ENCODE results near the gene CFAP20DC. TPM values are rescaled to one million over a fixed set of nuclear protein-coding genes. Genes with fewer than 3 reads are reported as not detected.
"Not testable (repeated sequence)": the region's sequence is repeated elsewhere in the genome, so short reads cannot be mapped to it uniquely, and the experiment has no call there.

The CFAP20DC gene
- total RNA-seq, 1 donor from 2014 or later = 5.1 TPM

GRCh38 chr3:58711871-58712270 is 338.0 kb downstream of the CFAP20DC start:
- DNase-seq (ENCODE audit: low read depth) = no peak
- no peak overlapping the region for H3K4me3 ChIP-seq (ENCODE audit: low read depth, low read length)
- no peak for TF ChIP-seq CTCF (conservative IDR thresholded peaks at IDR 0.05; ENCODE audit: low read depth, low read length)

- DNase-seq (ENCODE audit: low read depth); H3K4me3 ChIP-seq (ENCODE audit: low read depth, low read length): not testable (repeated sequence)
Measured at GRCh38 chr3:58708983-58709382, 340.8 kb downstream of the CFAP20DC start.

GRCh38 chr3:58708116-58708791 is 341.6 kb downstream of the CFAP20DC start:
- DNase-seq (ENCODE audit: low read depth) = no peak
- no peak overlapping the region for H3K4me3 ChIP-seq (ENCODE audit: low read depth, low read length)
- no peak for TF ChIP-seq CTCF (conservative IDR thresholded peaks at IDR 0.05; ENCODE audit: low read depth, low read length)

- no peak for TF ChIP-seq CTCF (conservative IDR thresholded peaks at IDR 0.05; ENCODE audit: low read depth, low read length)
- no peak overlapping the region for H3K4me3 ChIP-seq (ENCODE audit: low read depth, low read length)
- no peak for DNase-seq (ENCODE audit: low read depth)
Measured at GRCh38 chr3:58707390-58707930, 342.4 kb downstream of the CFAP20DC start.

- no peak overlapping the region for H3K4me3 ChIP-seq (ENCODE audit: low read depth, low read length)
- no peak for DNase-seq (ENCODE audit: low read depth)
- TF ChIP-seq CTCF (conservative IDR thresholded peaks at IDR 0.05; ENCODE audit: low read depth, low read length) = no peak
Measured at GRCh38 chr3:58706395-58707167, 343.2 kb downstream of the CFAP20DC start.

- no peak overlapping the region for H3K4me3 ChIP-seq (ENCODE audit: low read depth, low read length)
- no peak for DNase-seq (ENCODE audit: low read depth)
- TF ChIP-seq CTCF (conservative IDR thresholded peaks at IDR 0.05; ENCODE audit: low read depth, low read length) = no peak
Measured at GRCh38 chr3:58704745-58705144, 345.1 kb downstream of the CFAP20DC start.

- not testable (repeated sequence) for H3K4me3 ChIP-seq (ENCODE audit: low read depth, low read length); DNase-seq (ENCODE audit: low read depth)
Measured at GRCh38 chr3:58704304-58704703, 345.5 kb downstream of the CFAP20DC start.

GRCh38 chr3:58698246-58698645 is 351.6 kb downstream of the CFAP20DC start:
- no peak for DNase-seq (ENCODE audit: low read depth)
- H3K4me3 ChIP-seq (ENCODE audit: low read depth, low read length) = no peak overlapping the region
- no peak for TF ChIP-seq CTCF (conservative IDR thresholded peaks at IDR 0.05; ENCODE audit: low read depth, low read length)

Data from epithelial cell of proximal tubule (primary cell).